Measurements from ENCODE around the gene CHRNA4. TPM values are rescaled to one million over a fixed set of nuclear protein-coding genes. Genes with fewer than 3 reads are reported as not detected.

Gene CHRNA4
- polyA plus RNA-seq, 1 of the 3 experiments (the other 2 are of a cell fraction): not detected

- Histone ChIP-seq H3K36me3 (replicated peaks in 1 of 2; ENCODE audit: control insufficient read depth in 1 of 2, insufficient read depth in 2 of 2, low read length in 1 of 2) (no peaks in the 10 kb centered on the region), H4K20me1 (ENCODE audit: insufficient read depth) (no peaks in the 10 kb centered on the region), H2AFZ (ENCODE audit: low read depth) (no peak overlapping the region), H3K9ac (no peak overlapping the region), H3K9me3 (no peaks in the 10 kb centered on the region), H3K27me3 (ENCODE audit: insufficient read depth) (no peaks in the 10 kb centered on the region; the same call in 1 of the 2 replicates), H3K4me1 (ENCODE audit: control insufficient read depth in 1 of 2, insufficient read depth in 2 of 2, low read depth in 1 of 2, low read length in 1 of 2) (peaks cover 0 to 3% of the 10 kb centered on the region in 2 experiments; a peak in 1 of 4 replicates), H3F3A (replicated peaks; ENCODE audit: insufficient read depth) (no peaks in the 10 kb centered on the region), H3K4me3 (ENCODE audit: low read depth in 2 of 2, low read length in 1 of 2) (no peak overlapping the region), H3K9me2 (no peaks in the 10 kb centered on the region), H3K79me2 (ENCODE audit: insufficient read depth) (no peaks in the 10 kb centered on the region), H3K27ac (ENCODE audit: low read depth in 2 of 2, low read length in 1 of 2) (no peak overlapping the region), H3K4me2 (no peak overlapping the region)
- no peak for TF ChIP-seq MAX (IDR thresholded peaks at IDR 0.05; ENCODE audit: low read depth)
- no peak for TF ChIP-seq POLR2AphosphoS5 (IDR thresholded peaks at IDR 0.05; ENCODE audit: low read depth, low read length)
- no peak for TF ChIP-seq CHD2 (IDR thresholded peaks at IDR 0.05; ENCODE audit: low read length, partially characterized antibody)
- TF ChIP-seq TCF12 (IDR thresholded peaks at IDR 0.05): no peak
- TF ChIP-seq SMC3 (IDR thresholded peaks at IDR 0.05; ENCODE audit: low read depth, low read length): no peak
- TF ChIP-seq RAD21 (IDR thresholded peaks at IDR 0.05; ENCODE audit: low read length): no peak
- no peak for TF ChIP-seq CTCF (IDR thresholded peaks at IDR 0.05)
- no peak for TF ChIP-seq NRF1 (IDR thresholded peaks at IDR 0.05; ENCODE audit: low read depth, low read length)
- TF ChIP-seq TEAD4 (IDR thresholded peaks at IDR 0.05; ENCODE audit: borderline replicate concordance, insufficient read depth): no peak
- TF ChIP-seq EZH2phosphoT487 (IDR thresholded peaks at IDR 0.05; ENCODE audit: borderline replicate concordance, low read depth): no peak
- no peak for TF ChIP-seq USF1 (IDR thresholded peaks at IDR 0.05; ENCODE audit: borderline replicate concordance, low read depth)
- TF ChIP-seq RCOR1 (IDR thresholded peaks at IDR 0.05; ENCODE audit: low read length): no peak
- no peak for TF ChIP-seq EP300 (IDR thresholded peaks at IDR 0.05; ENCODE audit: borderline replicate concordance in 1 of 2, low read depth in 1 of 2, low read length in 1 of 2)
- POLR2A ChIA-PET: no interaction called here
- no peak for DNase-seq
- WGBS (ENCODE audit: low lambda C conversion rate): 55% methylated on average over 9 of the region's 20 CpGs
- CTCF ChIA-PET: interaction anchor here (3.0 to 4.0 kb wide), 2 partner anchors 19 to 54 kb away, joined by 15 to 28 read pairs; no protein-coding TSS in a partner anchor
These were observed 33.0 kb downstream of the CHRNA4 start for GRCh38 chr20:63328026-63328700.

GRCh38 chr20:63327231-63327745 is 33.9 kb downstream of the CHRNA4 start:
- Histone ChIP-seq H4K20me1 (ENCODE audit: insufficient read depth) (no peaks in the 10 kb centered on the region), H3K4me2 (no peak overlapping the region), H3K4me3 (ENCODE audit: low read depth in 2 of 2, low read length in 1 of 2) (no peak overlapping the region), H3K9ac (no peak overlapping the region), H3K9me2 (no peaks in the 10 kb centered on the region), H3F3A (replicated peaks; ENCODE audit: insufficient read depth) (no peaks in the 10 kb centered on the region), H3K36me3 (replicated peaks in 1 of 2; ENCODE audit: control insufficient read depth in 1 of 2, insufficient read depth in 2 of 2, low read length in 1 of 2) (no peaks in the 10 kb centered on the region), H3K27ac (ENCODE audit: low read depth in 2 of 2, low read length in 1 of 2) (no peak overlapping the region), H3K79me2 (ENCODE audit: insufficient read depth) (no peaks in the 10 kb centered on the region), H2AFZ (ENCODE audit: low read depth) (no peak overlapping the region), H3K9me3 (no peaks in the 10 kb centered on the region), H3K27me3 (ENCODE audit: insufficient read depth) (no peaks in the 10 kb centered on the region; the same call in 1 of the 2 replicates), H3K4me1 (ENCODE audit: control insufficient read depth in 1 of 2, insufficient read depth in 2 of 2, low read depth in 1 of 2, low read length in 1 of 2) (peaks cover 0 to 3% of the 10 kb centered on the region in 2 experiments; a peak in 1 of 4 replicates)
- ChIA-PET CTCF (interaction anchor here (3.0 to 4.0 kb wide), 2 partner anchors 18 to 55 kb away, joined by 15 to 28 read pairs; no protein-coding TSS in a partner anchor), POLR2A (no interaction called here)
- 44% methylated on average over 6 of the region's 8 CpGs for WGBS (ENCODE audit: low lambda C conversion rate)
- no peak for DNase-seq
- TF ChIP-seq FOXJ3 (CRISPR knock-in tag; IDR thresholded peaks at IDR 0.05): no peak
- no peak for TF ChIP-seq EP300 (IDR thresholded peaks at IDR 0.05; ENCODE audit: borderline replicate concordance in 1 of 2, low read depth in 1 of 2, low read length in 1 of 2)
- no peak for TF ChIP-seq ZBTB33 (IDR thresholded peaks at IDR 0.05; ENCODE audit: borderline replicate concordance, low read depth)
- no peak for TF ChIP-seq ELF1 (IDR thresholded peaks at IDR 0.05)
- no peak for TF ChIP-seq RAD21 (IDR thresholded peaks at IDR 0.05; ENCODE audit: low read length)
- no peak for TF ChIP-seq GABPA (IDR thresholded peaks at IDR 0.05; ENCODE audit: low read depth)
- no peak for TF ChIP-seq EZH2phosphoT487 (IDR thresholded peaks at IDR 0.05; ENCODE audit: borderline replicate concordance, low read depth)
- no peak for TF ChIP-seq REST (IDR thresholded peaks at IDR 0.05; ENCODE audit: low read depth, low read length)
- TF ChIP-seq SMC3 (IDR thresholded peaks at IDR 0.05; ENCODE audit: low read depth, low read length): no peak

All from SK-N-SH (cell line).